ENCODE results near the gene IFI27L1.

DNA sequence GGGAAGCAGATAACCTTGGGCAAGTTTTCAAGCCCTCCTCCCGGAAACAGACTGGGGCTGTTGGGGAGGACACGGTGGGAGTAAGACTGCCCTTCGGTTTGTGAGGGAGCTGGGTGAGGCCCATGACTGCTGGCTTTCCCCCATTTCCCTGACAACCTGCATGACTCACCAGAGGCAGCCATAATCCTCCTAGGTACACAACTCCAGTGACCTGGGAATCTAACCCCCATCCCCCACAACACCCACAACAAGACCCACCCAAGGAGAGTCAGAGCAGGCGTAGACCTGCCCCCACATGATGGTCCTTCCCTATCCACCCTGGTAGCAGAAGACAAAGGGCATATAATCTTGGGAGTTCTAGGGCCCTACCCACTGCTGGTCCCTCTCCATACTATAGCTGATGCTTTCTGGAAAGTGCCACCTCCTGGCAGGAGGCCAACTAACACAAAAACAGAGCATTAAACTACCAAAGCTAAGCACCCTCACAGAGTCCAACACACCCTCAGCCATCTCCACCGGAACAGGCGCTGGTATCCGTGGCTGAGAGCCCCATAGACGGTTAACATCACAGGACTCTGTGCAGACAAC lies 14.9 kb upstream of the IFI27L1 start:
- no peak for TF ChIP-seq CTCF (conservative IDR thresholded peaks at IDR 0.05)
- TF ChIP-seq ZFX (IDR thresholded peaks at IDR 0.05): no peak

Data from C4-2B (cell line).